ENCODE data around the gene C7orf33. TPM values are rescaled to one million over a fixed set of nuclear protein-coding genes. Genes with fewer than 3 reads are reported as not detected.

C7orf33 gene
- total RNA-seq, 1 experiment from 2014 or later, result not detected

- no TSS peak for BruUV-seq (replicated peaks)
- intact Hi-C loops (cut with micrococcal nuclease; ENCODE audit: unreplicated experiment) (no loop called here), in situ Hi-C loops (cut with HindIII; ENCODE audit: low pct_unique_long_range_greater_than_20kb, low sequenced_read_pairs) (no loop called here)
- Histone ChIP-seq H3K4me3 (ENCODE audit: low read depth in 2 of 2, low read length in 2 of 2) (no peak overlapping the region), H3K9me3 (ENCODE audit: control insufficient read depth, insufficient read depth, low read depth, low read length) (no peaks in the 10 kb centered on the region), H3K4me1 (ENCODE audit: control insufficient read depth, insufficient read depth, low read length) (no peaks in the 10 kb centered on the region), H3K36me3 (ENCODE audit: control insufficient read depth, insufficient read depth, low read length) (no peaks in the 10 kb centered on the region), H3K27me3 (ENCODE audit: control insufficient read depth, insufficient read depth, low read length) (peaks cover 5% of the 10 kb centered on the region), H3K27ac (ENCODE audit: low read length) (no peak overlapping the region)
- POLR2A ChIA-PET, result no interaction called here
- CTCF ChIA-PET, result no interaction called here
- TF ChIP-seq SIN3A (IDR thresholded peaks at IDR 0.05; ENCODE audit: borderline replicate concordance, insufficient read depth, low read depth, low read length) (no peak), POLR2AphosphoS5 (IDR thresholded peaks at IDR 0.05; ENCODE audit: low read depth, low read length) (no peak), REST (IDR thresholded peaks at IDR 0.05; ENCODE audit: insufficient read depth in 1 of 2, low read depth in 2 of 2, low read length in 1 of 2) (no peak), CTCF (IDR thresholded peaks at IDR 0.05) (no peak), TCF7L2 (IDR thresholded peaks at IDR 0.05; ENCODE audit: low read depth, low read length) (no peak)
- ATAC-seq (no peak), DNase-seq (ENCODE audit: low read depth, low spot score) (no peak)
Observed at GRCh38 chr7:148588168-148588567, 2.4 kb upstream of the C7orf33 start.

- no TSS peak for BruUV-seq (replicated peaks)
Observed at GRCh38 chr7:148588670-148589131, 1.9 kb upstream of the C7orf33 start.

More at GRCh38 chr7:148588670-148589131, 1.9 kb upstream of the C7orf33 start:
- POLR2A ChIA-PET, result no interaction called here
- Histone ChIP-seq H3K4me3 (ENCODE audit: low read depth in 2 of 2, low read length in 2 of 2) (no peak overlapping the region), H3K27me3 (ENCODE audit: control insufficient read depth, insufficient read depth, low read length) (peaks cover 5% of the 10 kb centered on the region), H3K36me3 (ENCODE audit: control insufficient read depth, insufficient read depth, low read length) (no peaks in the 10 kb centered on the region), H3K4me1 (ENCODE audit: control insufficient read depth, insufficient read depth, low read length) (no peaks in the 10 kb centered on the region), H3K9me3 (ENCODE audit: control insufficient read depth, insufficient read depth, low read depth, low read length) (no peaks in the 10 kb centered on the region), H3K27ac (ENCODE audit: low read length) (no peak overlapping the region)
- TF ChIP-seq CTCF (IDR thresholded peaks at IDR 0.05) (no peak), REST (IDR thresholded peaks at IDR 0.05; ENCODE audit: insufficient read depth in 1 of 2, low read depth in 2 of 2, low read length in 1 of 2) (no peak), SIN3A (IDR thresholded peaks at IDR 0.05; ENCODE audit: borderline replicate concordance, insufficient read depth, low read depth, low read length) (no peak), TCF7L2 (IDR thresholded peaks at IDR 0.05; ENCODE audit: low read depth, low read length) (no peak), POLR2AphosphoS5 (IDR thresholded peaks at IDR 0.05; ENCODE audit: low read depth, low read length) (no peak)
- CTCF ChIA-PET, result no interaction called here
- intact Hi-C loops (cut with micrococcal nuclease; ENCODE audit: unreplicated experiment) (no loop called here), in situ Hi-C loops (cut with HindIII; ENCODE audit: low pct_unique_long_range_greater_than_20kb, low sequenced_read_pairs) (no loop called here)
- DNase-seq (ENCODE audit: low read depth, low spot score) (no peak), ATAC-seq (no peak)

All from Panc1 (cell line).